ENCODE results near the gene IFNAR1. TPM values are rescaled to one million over a fixed set of nuclear protein-coding genes. Genes with fewer than 3 reads are reported as not detected.

Gene IFNAR1
- polyA plus RNA-seq, 3 donors from 2014 or later: 34.1 to 57.1 (median 40.6) TPM

GRCh38 chr21:33334824-33335223, 10.1 kb downstream of the IFNAR1 start:
- H3K27ac Mint-ChIP-seq: peak overlapping the region in 1 of 6 donors; percentile 29
- DNase-seq: no peak
- H3K27me3 Mint-ChIP-seq (ENCODE audit: low read depth in 3 of 3): peaks cover 0 to under 1% (median 0%) of the 10 kb centered on the region in 3 donors
- peaks cover 0 to 9% (median 2%) of the 10 kb centered on the region in 6 donors for H3K9me3 Mint-ChIP-seq
- H3K4me1 Mint-ChIP-seq: peaks cover 27 to 50% of the 10 kb centered on the region in 2 donors
- peaks cover 9 to 22% (median 18%) of the 10 kb centered on the region in 3 donors for H3K36me3 Mint-ChIP-seq
- no peak overlapping the region for H3K4me3 Mint-ChIP-seq

GRCh38 chr21:33339135-33339534, 14.4 kb downstream of the IFNAR1 start:
- Mint-ChIP-seq H3K4me3 (no peak overlapping the region), H3K4me1 (peaks cover under 1 to 13% of the 10 kb centered on the region in 2 donors), H3K9me3 (no peaks in the 10 kb centered on the region), H3K36me3 (peaks cover 5 to 11% (median 11%) of the 10 kb centered on the region in 3 donors), H3K27me3 (ENCODE audit: low read depth in 3 of 3) (peaks cover 0 to 5% (median 2%) of the 10 kb centered on the region in 3 donors), H3K27ac (no peak overlapping the region)
- DNase-seq: no peak

- peaks cover 0 to 5% (median 2%) of the 10 kb centered on the region in 3 donors for H3K27me3 Mint-ChIP-seq (ENCODE audit: low read depth in 3 of 3)
- H3K36me3 Mint-ChIP-seq: peaks cover 6 to 12% (median 11%) of the 10 kb centered on the region in 3 donors
- H3K4me1 Mint-ChIP-seq: peaks cover 0 to 11% of the 10 kb centered on the region in 2 donors
- no peak for DNase-seq
- H3K4me3 Mint-ChIP-seq: no peak overlapping the region
- H3K9me3 Mint-ChIP-seq: no peaks in the 10 kb centered on the region
- H3K27ac Mint-ChIP-seq: peak overlapping the region in 1 of 6 donors; percentile 40
These were observed 15.1 kb downstream of the IFNAR1 start for GRCh38 chr21:33339918-33340317.

- no peak overlapping the region for H3K27ac Mint-ChIP-seq
- peaks cover 23 to 42% (median 29%) of the 10 kb centered on the region in 3 donors for H3K36me3 Mint-ChIP-seq
- no peak for DNase-seq
- H3K27me3 Mint-ChIP-seq (ENCODE audit: low read depth in 3 of 3): peaks cover 0 to 2% (median 2%) of the 10 kb centered on the region in 3 donors
- H3K9me3 Mint-ChIP-seq: no peaks in the 10 kb centered on the region
- H3K4me3 Mint-ChIP-seq: no peak overlapping the region
- peaks cover 0 to 2% of the 10 kb centered on the region in 2 donors for H3K4me1 Mint-ChIP-seq
These were observed 21.0 kb downstream of the IFNAR1 start for GRCh38 chr21:33345751-33346238.

GRCh38 chr21:33348706-33349105, 23.9 kb downstream of the IFNAR1 start:
- Mint-ChIP-seq H3K4me1 (peaks cover 0 to 2% of the 10 kb centered on the region in 2 donors), H3K4me3 (no peak overlapping the region), H3K9me3 (no peaks in the 10 kb centered on the region), H3K27ac (no peak overlapping the region), H3K36me3 (peaks cover 18 to 42% (median 27%) of the 10 kb centered on the region in 3 donors), H3K27me3 (ENCODE audit: low read depth in 3 of 3) (no peaks in the 10 kb centered on the region)
- DNase-seq: no peak

GRCh38 chr21:33350676-33351075, 25.9 kb downstream of the IFNAR1 start:
- H3K36me3 Mint-ChIP-seq: peaks cover 13 to 43% (median 22%) of the 10 kb centered on the region in 3 donors
- H3K27ac Mint-ChIP-seq: no peak overlapping the region
- no peak overlapping the region for H3K4me3 Mint-ChIP-seq
- no peaks in the 10 kb centered on the region for H3K27me3 Mint-ChIP-seq (ENCODE audit: low read depth in 3 of 3)
- peaks cover 3 to 5% of the 10 kb centered on the region in 2 donors for H3K4me1 Mint-ChIP-seq
- H3K9me3 Mint-ChIP-seq: no peaks in the 10 kb centered on the region
- DNase-seq: no peak

- H3K4me3 Mint-ChIP-seq: no peak overlapping the region
- H3K27ac Mint-ChIP-seq: no peak overlapping the region
- H3K4me1 Mint-ChIP-seq: peaks cover 1 to 5% of the 10 kb centered on the region in 2 donors
- H3K9me3 Mint-ChIP-seq: no peaks in the 10 kb centered on the region
- peaks cover 5 to 26% (median 15%) of the 10 kb centered on the region in 3 donors for H3K36me3 Mint-ChIP-seq
- DNase-seq: no peak
- H3K27me3 Mint-ChIP-seq (ENCODE audit: low read depth in 3 of 3): peaks cover 0 to 3% (median 0%) of the 10 kb centered on the region in 3 donors
These were observed 30.6 kb downstream of the IFNAR1 start for GRCh38 chr21:33355355-33355754.

- no peaks in the 10 kb centered on the region for H3K9me3 Mint-ChIP-seq
- H3K27ac Mint-ChIP-seq: no peak overlapping the region
- peaks cover 3 to 10% of the 10 kb centered on the region in 2 donors for H3K4me1 Mint-ChIP-seq
These were observed 31.2 kb downstream of the IFNAR1 start for GRCh38 chr21:33355996-33356395.

GRCh38 chr21:33357177-33357576, 32.4 kb downstream of the IFNAR1 start:
- Mint-ChIP-seq H3K4me1 (peaks cover 13 to 22% of the 10 kb centered on the region in 2 donors), H3K27ac (no peak overlapping the region), H3K36me3 (peaks cover 0 to 21% (median 15%) of the 10 kb centered on the region in 3 donors), H3K9me3 (no peaks in the 10 kb centered on the region), H3K4me3 (no peak overlapping the region), H3K27me3 (ENCODE audit: low read depth in 3 of 3) (peaks cover 6 to 9% (median 6%) of the 10 kb centered on the region in 3 donors)
- no peak for DNase-seq

More at GRCh38 chr21:33355996-33356395, 31.2 kb downstream of the IFNAR1 start:
- peaks cover 0 to 3% (median under 1%) of the 10 kb centered on the region in 3 donors for H3K27me3 Mint-ChIP-seq (ENCODE audit: low read depth in 3 of 3)
- peaks cover under 1 to 23% (median 15%) of the 10 kb centered on the region in 3 donors for H3K36me3 Mint-ChIP-seq
- no peak overlapping the region for H3K4me3 Mint-ChIP-seq
- no peak for DNase-seq

GRCh38 chr21:33359446-33359845, 34.7 kb downstream of the IFNAR1 start:
- no peaks in the 10 kb centered on the region for H3K9me3 Mint-ChIP-seq
- H3K4me3 Mint-ChIP-seq: no peak overlapping the region
- peaks cover 19 to 27% of the 10 kb centered on the region in 2 donors for H3K4me1 Mint-ChIP-seq
- no peak for DNase-seq
- no peak overlapping the region for H3K27ac Mint-ChIP-seq
- peaks cover 0 to 18% (median 15%) of the 10 kb centered on the region in 3 donors for H3K36me3 Mint-ChIP-seq
- H3K27me3 Mint-ChIP-seq (ENCODE audit: low read depth in 3 of 3): peaks cover 8 to 16% (median 13%) of the 10 kb centered on the region in 3 donors

GRCh38 chr21:33360281-33360680, 35.5 kb downstream of the IFNAR1 start:
- Mint-ChIP-seq H3K27ac (no peak overlapping the region), H3K9me3 (no peaks in the 10 kb centered on the region), H3K36me3 (peaks cover 0 to 13% (median 12%) of the 10 kb centered on the region in 3 donors), H3K4me3 (peak overlapping the region in 1 of 5 donors; percentile 93), H3K4me1 (peaks cover 18 to 24% of the 10 kb centered on the region in 2 donors), H3K27me3 (ENCODE audit: low read depth in 3 of 3) (peaks cover 11 to 19% (median 17%) of the 10 kb centered on the region in 3 donors)
- DNase-seq: no peak

- Mint-ChIP-seq H3K27ac (peak overlapping the region in 4 of 6 donors; percentile 52 to 63 (median 62)), H3K9me3 (peaks cover 0 to under 1% (median 0%) of the 10 kb centered on the region in 6 donors), H3K27me3 (ENCODE audit: low read depth in 3 of 3) (peaks cover 13 to 21% (median 20%) of the 10 kb centered on the region in 3 donors), H3K4me1 (peaks cover 18 to 22% of the 10 kb centered on the region in 2 donors), H3K4me3 (peak overlapping the region; percentile 84 to 93 (median 86)), H3K36me3 (peaks cover 0 to 9% (median 8%) of the 10 kb centered on the region in 3 donors)
- DNase-seq: peak; percentile 67 to 71 (median 69)
These were observed 36.3 kb downstream of the IFNAR1 start for GRCh38 chr21:33360881-33361602.

GRCh38 chr21:33362044-33362555, 37.3 kb downstream of the IFNAR1 start:
- Mint-ChIP-seq H3K9me3 (peaks cover 0 to 12% (median 7%) of the 10 kb centered on the region in 6 donors), H3K4me1 (peaks cover 18 to 22% of the 10 kb centered on the region in 2 donors), H3K4me3 (peak overlapping the region; percentile 84 to 93 (median 87)), H3K27me3 (ENCODE audit: low read depth in 3 of 3) (peaks cover 14 to 26% (median 21%) of the 10 kb centered on the region in 3 donors), H3K36me3 (peaks cover 0 to 4% (median 1%) of the 10 kb centered on the region in 3 donors), H3K27ac (peak overlapping the region; percentile 52 to 92 (median 84))
- DNase-seq: peak; percentile 68 to 77 (median 73)

Measured in immature natural killer cell (primary cell).